ENCODE measurements around the gene SLC37A1. TPM values are rescaled to one million over a fixed set of nuclear protein-coding genes. Genes with fewer than 3 reads are reported as not detected.

SLC37A1 gene
- total RNA-seq, 1 donor from 2014 or later: 28.9 TPM

GRCh38 chr21:42542596-42542995, 28.9 kb downstream of the SLC37A1 start:
- ATAC-seq (no peak), DNase-seq (no peak)
- H3K27ac ChIP-seq: no peak overlapping the region
- TF ChIP-seq CTCF (IDR thresholded peaks at IDR 0.05): no peak
- H3K36me3 ChIP-seq: peaks cover 84% of the 10 kb centered on the region
- no peaks in the 10 kb centered on the region for H3K9me3 ChIP-seq
- H3K27me3 ChIP-seq (ENCODE audit: low read depth): no peaks in the 10 kb centered on the region
- intact Hi-C loops (cut with DNase I): no loop called here
- no peaks in the 10 kb centered on the region for H3K4me1 ChIP-seq
- H3K4me3 ChIP-seq: no peak overlapping the region

- TF ChIP-seq CTCF (IDR thresholded peaks at IDR 0.05): no peak
- DNase-seq (peak; percentile 27), ATAC-seq (no peak)
- no peaks in the 10 kb centered on the region for H3K27me3 ChIP-seq (ENCODE audit: low read depth)
- H3K36me3 ChIP-seq: peaks cover 91% of the 10 kb centered on the region
- H3K4me3 ChIP-seq: no peak overlapping the region
- H3K27ac ChIP-seq: no peak overlapping the region
- intact Hi-C loops (cut with DNase I): no loop called here
- no peaks in the 10 kb centered on the region for H3K4me1 ChIP-seq
- no peaks in the 10 kb centered on the region for H3K9me3 ChIP-seq
Observed at GRCh38 chr21:42543106-42543847, 29.6 kb downstream of the SLC37A1 start.

- ATAC-seq (no peak), DNase-seq (peak; percentile 24)
- Histone ChIP-seq H3K27ac (no peak overlapping the region), H3K4me3 (no peak overlapping the region), H3K4me1 (no peaks in the 10 kb centered on the region), H3K36me3 (peaks cover 100% of the 10 kb centered on the region), H3K27me3 (ENCODE audit: low read depth) (no peaks in the 10 kb centered on the region), H3K9me3 (no peaks in the 10 kb centered on the region)
- no peak for TF ChIP-seq CTCF (IDR thresholded peaks at IDR 0.05)
- intact Hi-C loops (cut with DNase I): no loop called here
Observed at GRCh38 chr21:42544544-42544943, 30.9 kb downstream of the SLC37A1 start.

GRCh38 chr21:42545317-42545716, 31.7 kb downstream of the SLC37A1 start:
- Histone ChIP-seq H3K27ac (no peak overlapping the region), H3K27me3 (ENCODE audit: low read depth) (no peaks in the 10 kb centered on the region), H3K4me3 (no peak overlapping the region), H3K36me3 (peaks cover 94% of the 10 kb centered on the region), H3K9me3 (no peaks in the 10 kb centered on the region), H3K4me1 (no peaks in the 10 kb centered on the region)
- intact Hi-C loops (cut with DNase I): no loop called here
- no peak for DNase-seq
- no peak for TF ChIP-seq CTCF (IDR thresholded peaks at IDR 0.05)
- no peak for ATAC-seq

GRCh38 chr21:42545745-42546144, 32.1 kb downstream of the SLC37A1 start:
- H3K4me1 ChIP-seq: no peaks in the 10 kb centered on the region
- no peak for TF ChIP-seq CTCF (IDR thresholded peaks at IDR 0.05)
- intact Hi-C loops (cut with DNase I): no loop called here
- no peak overlapping the region for H3K4me3 ChIP-seq
- no peak overlapping the region for H3K27ac ChIP-seq
- no peaks in the 10 kb centered on the region for H3K27me3 ChIP-seq (ENCODE audit: low read depth)
- peaks cover 90% of the 10 kb centered on the region for H3K36me3 ChIP-seq
- ATAC-seq (no peak), DNase-seq (peak; percentile 28)
- H3K9me3 ChIP-seq: no peaks in the 10 kb centered on the region
